ENCODE measurements around the gene PRELP. TPM values are rescaled to one million over a fixed set of nuclear protein-coding genes. Genes with fewer than 3 reads are reported as not detected.

The PRELP gene
- total and polyA plus RNA-seq, 9 of the 15 experiments (the other 6 are each of a cell fraction or from before 2014, with no cell fraction given): 0.04 TPM; not detected in 8

DNA sequence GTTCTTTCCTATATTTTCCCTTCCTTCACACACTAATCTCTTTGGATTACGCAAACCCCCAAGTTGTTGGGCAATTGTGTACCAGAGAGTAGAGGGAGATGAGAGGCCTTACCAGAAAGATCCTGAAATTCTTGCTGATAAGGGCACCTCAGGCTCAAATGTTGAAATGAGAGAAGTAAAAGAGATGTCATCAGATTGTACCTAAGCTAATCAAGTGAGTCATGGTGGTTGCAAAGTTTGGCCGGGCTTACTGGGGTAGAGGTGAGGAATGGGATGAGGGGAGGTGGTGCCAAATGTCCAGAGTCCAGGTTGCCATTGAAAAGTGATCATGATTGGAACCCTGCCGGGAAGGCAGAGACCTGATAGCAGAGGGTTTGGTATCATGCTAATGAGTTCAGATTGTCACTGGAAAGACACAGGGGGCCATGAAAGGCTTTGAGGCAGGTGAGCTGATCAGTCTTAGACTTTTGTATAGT, 61.4 kb downstream of the PRELP start:
- Histone ChIP-seq H3K4me1 (replicated peaks in 1 of 2; ENCODE audit: control insufficient read depth in 2 of 2, insufficient read depth in 2 of 2, low read length in 2 of 2) (no peaks in the 10 kb centered on the region), H3K4me2 (ENCODE audit: insufficient read depth, low read length) (no peak overlapping the region), H4K20me1 (replicated peaks; ENCODE audit: control insufficient read depth, insufficient read depth, low read length) (no peaks in the 10 kb centered on the region), H3K27me3 (ENCODE audit: control insufficient read depth in 2 of 2, insufficient read depth in 2 of 2, low read length in 2 of 2) (peaks cover 28 to 34% of the 10 kb centered on the region in 2 experiments), H3K79me2 (ENCODE audit: control insufficient read depth, insufficient read depth, low read length) (no peaks in the 10 kb centered on the region), H3K4me3 (no peak overlapping the region), H3K36me3 (ENCODE audit: control insufficient read depth, insufficient read depth, low read length) (no peaks in the 10 kb centered on the region), H3K27ac (ENCODE audit: extremely low read depth, low read depth, low read length) (no peak overlapping the region), H3K9ac (ENCODE audit: insufficient read depth in 1 of 2, low read depth in 2 of 2, low read length in 2 of 2) (no peak overlapping the region), H3K9me1 (ENCODE audit: control insufficient read depth, insufficient read depth, low read length) (no peaks in the 10 kb centered on the region), H3K9me3 (replicated peaks; ENCODE audit: control insufficient read depth, insufficient read depth, low read depth, low read length) (no peaks in the 10 kb centered on the region), H2AFZ (ENCODE audit: low read depth, low read length) (no peak overlapping the region)
- CTCF ChIA-PET (ENCODE audit: low intra/inter-chr PET ratio): no interaction called here
- DNase-seq (ENCODE audit: extremely low read depth in 1 of 4, low spot score in 3 of 4): no peak
- intact Hi-C loops (cut with micrococcal nuclease): no loop called here
- FAIRE-seq: no peak
- TF ChIP-seq SAFB (IDR thresholded peaks at IDR 0.05; ENCODE audit: borderline replicate concordance, low read depth, low read length) (no peak), SMARCE1 (IDR thresholded peaks at IDR 0.05) (no peak), TRIM24 (IDR thresholded peaks at IDR 0.05) (peak in 1 of 2 experiments; percentile 35; a peak in 1 of 4 replicates), HOMEZ (CRISPR knock-in tag; IDR thresholded peaks at IDR 0.05) (no peak), CEBPG (CRISPR knock-in tag; IDR thresholded peaks at IDR 0.05) (no peak), CEBPG (tag; conservative IDR thresholded peaks at IDR 0.05 in 1 of 2, IDR thresholded peaks at IDR 0.05 in 1 of 2) (peak; percentile 95 to 99), CREB1 (IDR thresholded peaks at IDR 0.05) (no peak), CREB1 (CRISPR knock-in tag; IDR thresholded peaks at IDR 0.05) (no peak), CEBPB (tag; IDR thresholded peaks at IDR 0.05) (peak; percentile 92), HDAC6 (IDR thresholded peaks at IDR 0.05; ENCODE audit: low read depth, low read length) (no peak), NR3C1 (CRISPR knock-in tag; IDR thresholded peaks at IDR 0.05) (no peak), BCL6 (CRISPR knock-in tag; IDR thresholded peaks at IDR 0.05) (no peak), L3MBTL2 (IDR thresholded peaks at IDR 0.05) (no peak)
- TF ChIP-seq, protein P1, sequence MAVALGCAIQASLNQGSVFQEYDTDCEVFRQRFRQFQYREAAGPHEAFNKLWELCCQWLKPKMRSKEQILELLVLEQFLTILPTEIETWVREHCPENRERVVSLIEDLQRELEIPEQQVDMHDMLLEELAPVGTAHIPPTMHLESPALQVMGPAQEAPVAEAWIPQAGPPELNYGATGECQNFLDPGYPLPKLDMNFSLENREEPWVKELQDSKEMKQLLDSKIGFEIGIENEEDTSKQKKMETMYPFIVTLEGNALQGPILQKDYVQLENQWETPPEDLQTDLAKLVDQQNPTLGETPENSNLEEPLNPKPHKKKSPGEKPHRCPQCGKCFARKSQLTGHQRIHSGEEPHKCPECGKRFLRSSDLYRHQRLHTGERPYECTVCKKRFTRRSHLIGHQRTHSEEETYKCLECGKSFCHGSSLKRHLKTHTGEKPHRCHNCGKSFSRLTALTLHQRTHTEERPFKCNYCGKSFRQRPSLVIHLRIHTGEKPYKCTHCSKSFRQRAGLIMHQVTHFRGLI (CRISPR knock-in tag; IDR thresholded peaks at IDR 0.05): no peak
- in situ Hi-C loops (cut with MboI): no loop called here
- POLR2A ChIA-PET: interaction anchor here (1.6 kb wide), 1 partner anchor 12 kb away, joined by 6 read pairs; no protein-coding TSS in a partner anchor
- no TSS peak for BruUV-seq (replicated peaks)
- no peak for ATAC-seq
- WGBS (ENCODE audit: insufficient coverage, low coverage, missing lambda C conversion rate): 0% methylated on average over 3 of the region's 3 CpGs
